Stimulated activated effector memory CD8-positive, alpha-beta T cell treated with anti-CD3 and anti-CD28 coated beads, Interleukin-12 subunit alpha, Interleukin-12 subunit beta, amount 100 ng/mL, for 72 hours (primary cell): Measurements from ENCODE around the gene VEGFB.
A peak's percentile ranks its signal among the peaks of the same experiment; 100 is the strongest.

ENCODE experiments used
- ATAC-seq: fragments of 150-1000 bp; cut with Tn5 transposase; 2 replicates; pipeline ENCODE4 v1.10.0; 2021
- DNase-seq, 2 donors: peaks; one replicate each; pipeline ENCODE4 v3.0.0; 2021 to 2022; ENCODE audit warnings: low spot score in 2 of 2
- H3K27ac Mint-ChIP-seq: one replicate; pipeline ENCODE4 v1.8.0; 2022; ENCODE audit warnings: mild to moderate bottlenecking, mixed read lengths
- H3K36me3 Mint-ChIP-seq: one replicate; pipeline ENCODE4 v1.8.0; 2022; ENCODE audit warnings: mild to moderate bottlenecking, mixed read lengths
- H3K4me1 Mint-ChIP-seq: one replicate; pipeline ENCODE4 v1.8.0; 2022; ENCODE audit warnings: mixed read lengths
- H3K4me3 Mint-ChIP-seq: one replicate; pipeline ENCODE4 v1.8.0; 2022; ENCODE audit warnings: mild to moderate bottlenecking, mixed read lengths
- H3K9me3 Mint-ChIP-seq: one replicate; pipeline ENCODE4 v1.8.0; 2022; ENCODE audit warnings: mixed read lengths

Gene VEGFB

GRCh38 chr11:64234647-64235379 is 429 bp downstream of the VEGFB start:
- Mint-ChIP-seq H3K4me1 (peaks cover 34% of the 10 kb centered on the region), H3K36me3 (peaks cover 40% of the 10 kb centered on the region), H3K4me3 (peak overlapping the region; percentile 81), H3K9me3 (no peaks in the 10 kb centered on the region), H3K27ac (peak overlapping the region; percentile 73)
- peak; percentile 52 to 78 for DNase-seq
- ATAC-seq = peak; percentile 68

- H3K9me3 Mint-ChIP-seq = no peaks in the 10 kb centered on the region
- ATAC-seq (no peak), DNase-seq (no peak)
- peak overlapping the region; percentile 73 for H3K27ac Mint-ChIP-seq
- H3K36me3 Mint-ChIP-seq = peaks cover 47% of the 10 kb centered on the region
- H3K4me3 Mint-ChIP-seq = peak overlapping the region; percentile 81
- H3K4me1 Mint-ChIP-seq = peaks cover 38% of the 10 kb centered on the region
These were observed 1.2 kb downstream of the VEGFB start for GRCh38 chr11:64235437-64236161.

GRCh38 chr11:64237484-64237951 is 3.1 kb downstream of the VEGFB start:
- no peaks in the 10 kb centered on the region for H3K9me3 Mint-ChIP-seq
- no peak for DNase-seq
- peaks cover 66% of the 10 kb centered on the region for H3K36me3 Mint-ChIP-seq
- peak overlapping the region; percentile 68 for H3K27ac Mint-ChIP-seq
- no peak for ATAC-seq
- H3K4me1 Mint-ChIP-seq = peaks cover 39% of the 10 kb centered on the region
- no peak overlapping the region for H3K4me3 Mint-ChIP-seq

- Mint-ChIP-seq H3K27ac (peak overlapping the region; percentile 68), H3K9me3 (no peaks in the 10 kb centered on the region), H3K36me3 (peaks cover 72% of the 10 kb centered on the region), H3K4me1 (peaks cover 39% of the 10 kb centered on the region), H3K4me3 (no peak overlapping the region)
- ATAC-seq (no peak), DNase-seq (no peak)
These were observed 3.7 kb downstream of the VEGFB start for GRCh38 chr11:64238076-64238475.

GRCh38 chr11:64238999-64239398 is 4.6 kb downstream of the VEGFB start:
- peak overlapping the region; percentile 68 for H3K27ac Mint-ChIP-seq
- DNase-seq (no peak), ATAC-seq (no peak)
- H3K4me3 Mint-ChIP-seq = no peak overlapping the region
- H3K9me3 Mint-ChIP-seq = no peaks in the 10 kb centered on the region
- peaks cover 48% of the 10 kb centered on the region for H3K4me1 Mint-ChIP-seq
- peaks cover 81% of the 10 kb centered on the region for H3K36me3 Mint-ChIP-seq

GRCh38 chr11:64239662-64240434 is 5.5 kb downstream of the VEGFB start:
- H3K36me3 Mint-ChIP-seq = peaks cover 90% of the 10 kb centered on the region
- H3K27ac Mint-ChIP-seq = peak overlapping the region; percentile 95
- peaks cover 49% of the 10 kb centered on the region for H3K4me1 Mint-ChIP-seq
- peak overlapping the region; percentile 95 for H3K4me3 Mint-ChIP-seq
- ATAC-seq (no peak), DNase-seq (no peak)
- no peaks in the 10 kb centered on the region for H3K9me3 Mint-ChIP-seq

GRCh38 chr11:64240435-64241240 is 6.3 kb downstream of the VEGFB start, which contains the start of gene FKBP2:
TSS of gene FKBP2 (plus strand) at chr11:64241095. CDS start at chr11:64242388, 1,293 bp downstream.
- Mint-ChIP-seq H3K4me1 (peaks cover 41% of the 10 kb centered on the region), H3K4me3 (peak within 1 kb of the TSS; percentile 95), H3K9me3 (no peaks in the 10 kb centered on the region), H3K27ac (peak within 1 kb of the TSS; percentile 95), H3K36me3 (peaks cover 90% of the 10 kb centered on the region)
- ATAC-seq (peak; percentile 75), DNase-seq (peak; percentile 97 to 98)

GRCh38 chr11:64241241-64241490 is 6.8 kb downstream of the VEGFB start:
- Mint-ChIP-seq H3K4me1 (peaks cover 39% of the 10 kb centered on the region), H3K36me3 (peaks cover 90% of the 10 kb centered on the region), H3K27ac (peak overlapping the region; percentile 95), H3K4me3 (peak overlapping the region; percentile 95), H3K9me3 (no peaks in the 10 kb centered on the region)
- peak; percentile 99 to 100 for DNase-seq
- ATAC-seq = peak; percentile 85

- peaks cover 39% of the 10 kb centered on the region for H3K4me1 Mint-ChIP-seq
- H3K4me3 Mint-ChIP-seq = peak overlapping the region; percentile 95
- no peaks in the 10 kb centered on the region for H3K9me3 Mint-ChIP-seq
- H3K27ac Mint-ChIP-seq = peak overlapping the region; percentile 95
- ATAC-seq (peak; percentile 6), DNase-seq (peak in 1 of 2 donors; percentile 33)
- H3K36me3 Mint-ChIP-seq = peaks cover 87% of the 10 kb centered on the region
These were observed 7.3 kb downstream of the VEGFB start for GRCh38 chr11:64241491-64242374.

- H3K9me3 Mint-ChIP-seq = no peaks in the 10 kb centered on the region
- ATAC-seq (no peak), DNase-seq (no peak)
- peaks cover 52% of the 10 kb centered on the region for H3K4me1 Mint-ChIP-seq
- H3K4me3 Mint-ChIP-seq = peak overlapping the region; percentile 95
- peak overlapping the region; percentile 95 for H3K27ac Mint-ChIP-seq
- H3K36me3 Mint-ChIP-seq = peaks cover 77% of the 10 kb centered on the region
These were observed 9.0 kb downstream of the VEGFB start for GRCh38 chr11:64243236-64243854.

- Mint-ChIP-seq H3K4me1 (peaks cover 52% of the 10 kb centered on the region), H3K4me3 (peak overlapping the region; percentile 95), H3K9me3 (no peaks in the 10 kb centered on the region), H3K36me3 (peaks cover 79% of the 10 kb centered on the region), H3K27ac (no peak overlapping the region)
- DNase-seq (no peak), ATAC-seq (no peak)
These were observed 9.7 kb downstream of the VEGFB start for GRCh38 chr11:64244107-64244506.

- H3K27ac Mint-ChIP-seq = peak overlapping the region; percentile 95
These were observed 10.6 kb downstream of the VEGFB start for GRCh38 chr11:64244966-64245365.

GRCh38 chr11:64245401-64245796 is 11.0 kb downstream of the VEGFB start:
- Mint-ChIP-seq H3K27ac (peak overlapping the region; percentile 95), H3K4me3 (peak overlapping the region; percentile 95), H3K4me1 (peaks cover 42% of the 10 kb centered on the region), H3K9me3 (no peaks in the 10 kb centered on the region), H3K36me3 (peaks cover 70% of the 10 kb centered on the region)
- no peak for DNase-seq
- no peak for ATAC-seq

More at GRCh38 chr11:64244966-64245365, 10.6 kb downstream of the VEGFB start:
- H3K9me3 Mint-ChIP-seq = no peaks in the 10 kb centered on the region
- peak overlapping the region; percentile 95 for H3K4me3 Mint-ChIP-seq
- DNase-seq (no peak), ATAC-seq (no peak)
- peaks cover 46% of the 10 kb centered on the region for H3K4me1 Mint-ChIP-seq
- peaks cover 73% of the 10 kb centered on the region for H3K36me3 Mint-ChIP-seq
